ENCODE data around the gene TDP2. TPM values are rescaled to one million over a fixed set of nuclear protein-coding genes. Genes with fewer than 3 reads are reported as not detected.

The TDP2 gene
- total RNA-seq, 1 experiment from 2014 or later = 30.2 TPM

GRCh38 chr6:24666097-24666640 lies 530 bp downstream of the TDP2 start:
- TF ChIP-seq POLR2A (IDR thresholded peaks at IDR 0.05; ENCODE audit: borderline replicate concordance, extremely low read depth, insufficient read depth, insufficient read length) (no peak), POLR2AphosphoS5 (IDR thresholded peaks at IDR 0.05; ENCODE audit: low read depth, low read length) (no peak), ATF3 (IDR thresholded peaks at IDR 0.05) (no peak), CTCF (IDR thresholded peaks at IDR 0.05 in 2 of 3, conservative IDR thresholded peaks at IDR 0.05 in 1 of 3; ENCODE audit: borderline replicate concordance in 1 of 3, insufficient read depth in 1 of 3, low read depth in 2 of 3, low read length in 2 of 3) (no peak), REST (IDR thresholded peaks at IDR 0.05; ENCODE audit: low read depth) (no peak), ZFX (IDR thresholded peaks at IDR 0.05) (no peak), ELF1 (IDR thresholded peaks at IDR 0.05; ENCODE audit: borderline replicate concordance, low read depth) (no peak), ZBTB33 (IDR thresholded peaks at IDR 0.05; ENCODE audit: extremely low read depth, insufficient replicate concordance, low read length) (no peak), JUND (IDR thresholded peaks at IDR 0.05) (no peak), EZH2phosphoT487 (IDR thresholded peaks at IDR 0.05; ENCODE audit: borderline replicate concordance) (no peak)
- POLR2A ChIA-PET = interaction anchor here (0.5 kb wide), 1 partner anchor 41 kb away, joined by 3 read pairs; no protein-coding TSS in a partner anchor

More at GRCh38 chr6:24666097-24666640, 530 bp downstream of the TDP2 start:
- peak overlapping the region; percentile 88 for H3K9ac ChIP-seq (ENCODE audit: low read length)
- H3K4me2 ChIP-seq (ENCODE audit: low read length) = peak overlapping the region; percentile 84
- H3K4me3 ChIP-seq (replicated peaks in 1 of 2; ENCODE audit: low read depth in 1 of 2, low read length in 2 of 2) = peak overlapping the region; percentile 91 to 97
- peak overlapping the region; percentile 23 for H2AFZ ChIP-seq (ENCODE audit: low read depth, low read length, poor library complexity, severe bottlenecking)
- RAD21 ChIA-PET (ENCODE audit: low non-redundant PET in 1 of 2, low total read pairs in 2 of 2, uncharacterized antibody in 2 of 2, unreplicated experiment in 2 of 2) = no interaction called here
- CTCF ChIA-PET = interaction anchor here (0.9 to 2.1 kb wide), 2 partner anchors 80 to 85 kb away, joined by 3 to 13 read pairs; no protein-coding TSS in a partner anchor
- peaks cover 37% of the 10 kb centered on the region for H3K79me2 ChIP-seq (ENCODE audit: insufficient read depth, low read length)
- H3K4me1 ChIP-seq (ENCODE audit: control insufficient read depth in 1 of 2, insufficient read depth in 2 of 2, low read length in 2 of 2) = peaks cover 7 to 16% of the 10 kb centered on the region in 2 experiments; a peak in 3 of 4 replicates
- intact Hi-C loops (cut with micrococcal nuclease) = no loop called here
- H3K36me3 ChIP-seq (ENCODE audit: control insufficient read depth in 1 of 2, insufficient read depth in 2 of 2, low read length in 2 of 2) = peaks cover 9 to 11% of the 10 kb centered on the region in 2 experiments; a peak in 2 of 4 replicates
- no peaks in the 10 kb centered on the region for H3K9me2 ChIP-seq (ENCODE audit: insufficient read depth)
- H4K20me1 ChIP-seq (ENCODE audit: insufficient read depth) = no peaks in the 10 kb centered on the region
- H3K27ac ChIP-seq (ENCODE audit: low read depth, low read length) = peak overlapping the region; percentile 77
- peak; percentile 46 for ATAC-seq
- TSS peak; percentile 73 for BruUV-seq (replicated peaks)
- no peak for DNase-seq (ENCODE audit: low read depth, low spot score)
- no peaks in the 10 kb centered on the region for H3K9me3 ChIP-seq (ENCODE audit: control insufficient read depth in 1 of 2, insufficient read depth in 1 of 2, low read depth in 1 of 2, low read length in 2 of 2)
- no peaks in the 10 kb centered on the region for H3K27me3 ChIP-seq (ENCODE audit: insufficient read depth, low read length)

All from HCT116 (cell line).